ENCODE measurements around the gene TMEM151B. TPM values are rescaled to one million over a fixed set of nuclear protein-coding genes. Genes with fewer than 3 reads are reported as not detected.

Gene TMEM151B
- total and polyA plus RNA-seq, 7 donors = 0.04 to 0.07 TPM; not detected in 5

DNA sequence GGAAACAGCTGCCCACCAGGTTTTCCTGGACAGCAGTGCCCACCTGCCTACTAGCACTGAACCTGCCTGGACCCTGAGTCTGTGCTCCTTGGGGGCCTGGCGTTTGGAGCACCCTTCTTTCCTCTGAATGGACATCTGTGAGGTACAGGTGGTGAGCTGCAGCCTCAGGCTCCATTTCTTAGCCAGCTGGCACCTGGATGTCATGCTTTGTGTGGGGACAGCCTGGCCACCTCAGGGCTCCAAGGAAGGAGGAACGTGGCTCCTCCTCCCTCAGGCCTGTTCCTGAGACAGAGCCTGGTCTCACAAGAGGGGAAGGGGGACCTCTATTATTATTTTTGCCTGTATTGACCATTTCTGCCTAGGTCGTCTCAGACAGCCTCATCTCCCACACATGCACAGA, 8.1 kb downstream of the TMEM151B start:
- ATAC-seq = no peak
- Histone ChIP-seq H3K27ac (no peak overlapping the region), H3K4me3 (no peak overlapping the region), H3K27me3 (ENCODE audit: insufficient read depth in 3 of 3, low read length in 2 of 3) (peaks cover 0 to 24% (median 8%) of the 10 kb centered on the region in 3 donors), H3K4me1 (no peaks in the 10 kb centered on the region), H3K36me3 (ENCODE audit: insufficient read depth in 1 of 2, low read depth in 1 of 2) (no peaks in the 10 kb centered on the region), H3K9me3 (no peaks in the 10 kb centered on the region)
- no peak for TF ChIP-seq CTCF (IDR thresholded peaks at IDR 0.05)
- no peak for DNase-seq
- 68 to 77% (median 74%) methylated on average over 3 of the region's 3 CpGs for WGBS, 3 donors
- intact Hi-C loops (cut with DNase I) = no loop called here

DNA sequence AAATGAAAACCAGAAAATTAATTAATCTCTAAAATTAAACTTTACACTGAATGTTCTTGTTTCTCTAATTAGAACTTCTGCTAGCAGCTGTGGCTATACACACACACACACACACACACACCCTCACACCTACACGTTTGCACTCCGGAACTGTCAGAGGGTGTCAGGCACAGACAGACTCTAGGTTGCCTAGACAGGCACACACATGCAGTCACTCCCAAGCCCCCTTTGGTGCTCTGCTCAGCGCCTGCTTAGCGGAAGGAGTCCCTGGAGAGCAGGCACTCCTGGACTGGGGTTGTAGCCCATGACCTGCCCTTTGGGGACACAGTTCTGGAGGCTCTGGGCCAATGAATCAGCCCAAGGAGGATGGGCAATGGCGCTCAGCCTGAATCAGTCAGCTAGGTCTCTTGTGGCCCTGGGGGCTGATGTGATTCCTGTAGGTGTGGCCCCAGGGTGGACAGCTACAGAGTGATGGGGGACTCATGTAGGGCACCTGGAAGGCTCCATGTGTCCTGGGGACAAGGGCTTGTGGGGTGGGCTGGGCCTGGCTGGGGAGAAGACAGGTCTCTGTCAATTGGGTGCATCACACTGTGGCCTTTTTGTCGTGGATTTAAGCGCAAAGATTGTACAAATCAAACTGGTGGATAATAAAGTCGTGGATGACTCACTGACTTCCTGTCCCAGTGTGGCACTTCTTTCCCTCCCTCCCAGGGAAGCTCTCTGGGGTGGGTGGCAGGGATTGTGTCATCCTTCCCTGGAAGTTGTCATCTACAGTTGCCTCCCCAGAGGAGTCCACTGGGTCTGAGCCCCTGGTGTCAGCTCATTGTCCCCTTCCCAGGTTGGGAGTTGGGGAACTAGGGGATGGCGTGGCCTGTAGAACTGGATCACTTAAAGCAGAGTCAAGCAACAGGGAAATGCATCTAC, 8.8 kb downstream of the TMEM151B start:
- Histone ChIP-seq H3K4me1 (no peaks in the 10 kb centered on the region), H3K9me3 (no peaks in the 10 kb centered on the region), H3K27ac (no peak overlapping the region), H3K4me3 (no peak overlapping the region), H3K27me3 (ENCODE audit: insufficient read depth in 3 of 3, low read length in 2 of 3) (peaks cover 0 to 24% (median 8%) of the 10 kb centered on the region in 3 donors), H3K36me3 (ENCODE audit: insufficient read depth in 1 of 2, low read depth in 1 of 2) (no peaks in the 10 kb centered on the region)
- no peak for TF ChIP-seq CTCF (IDR thresholded peaks at IDR 0.05)
- no peak for DNase-seq
- no peak for ATAC-seq
- intact Hi-C loops (cut with DNase I) = no loop called here
- WGBS, 3 donors = 67 to 70% (median 70%) methylated on average over 9 of the region's 9 CpGs

DNA sequence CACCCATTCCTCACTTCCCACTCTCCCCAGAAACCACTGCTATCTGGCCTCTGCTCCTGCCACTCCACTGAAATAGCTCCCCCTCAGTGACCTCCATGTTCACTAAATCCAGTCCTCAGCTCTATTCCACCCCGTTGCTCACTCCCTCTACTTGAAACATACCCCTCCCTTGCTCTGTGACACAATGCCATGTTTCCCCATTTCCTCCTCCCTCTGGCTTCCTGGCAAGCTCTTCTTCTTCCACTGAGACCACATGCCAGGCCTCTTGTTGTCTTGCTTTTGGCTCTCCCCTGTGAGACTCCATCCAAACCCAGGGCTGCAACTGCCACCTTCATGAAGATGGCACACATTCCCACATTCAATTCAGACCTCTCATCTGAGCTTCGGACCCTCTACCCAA, 13.9 kb downstream of the TMEM151B start:
- intact Hi-C loops (cut with DNase I) = no loop called here
- no peaks in the 10 kb centered on the region for H3K9me3 ChIP-seq
- H3K27me3 ChIP-seq (ENCODE audit: insufficient read depth in 3 of 3, low read length in 2 of 3) = peaks cover 0 to 34% (median 8%) of the 10 kb centered on the region in 3 donors
- ATAC-seq = no peak
- 43 to 61% (median 50%) methylated on average over 2 of the region's 2 CpGs for WGBS, 3 donors
- no peak overlapping the region for H3K27ac ChIP-seq
- H3K4me1 ChIP-seq = no peaks in the 10 kb centered on the region
- no peak for DNase-seq
- no peak overlapping the region for H3K4me3 ChIP-seq
- TF ChIP-seq CTCF (IDR thresholded peaks at IDR 0.05) = no peak
- H3K36me3 ChIP-seq (ENCODE audit: insufficient read depth in 1 of 2, low read depth in 1 of 2) = no peaks in the 10 kb centered on the region

- 60 to 65% (median 61%) methylated on average over 4 of the region's 4 CpGs for WGBS, 3 donors
- Histone ChIP-seq H3K27ac (no peak overlapping the region), H3K27me3 (ENCODE audit: insufficient read depth in 3 of 3, low read length in 2 of 3) (peaks cover 0 to 41% (median 8%) of the 10 kb centered on the region in 3 donors), H3K36me3 (ENCODE audit: insufficient read depth in 1 of 2, low read depth in 1 of 2) (no peaks in the 10 kb centered on the region), H3K4me3 (no peak overlapping the region), H3K9me3 (no peaks in the 10 kb centered on the region), H3K4me1 (no peaks in the 10 kb centered on the region)
- intact Hi-C loops (cut with DNase I) = no loop called here
- TF ChIP-seq CTCF (IDR thresholded peaks at IDR 0.05) = no peak
- DNase-seq (no peak), ATAC-seq (no peak)
Measured at GRCh38 chr6:44284867-44285266, 14.6 kb downstream of the TMEM151B start.
